ENCODE measurements around the gene CELF2.

CELF2 gene

GRCh38 chr10:11194859-11195586 lies 177.4 kb downstream of the CELF2 start:
- no peak for DNase-seq (ENCODE audit: low spot score)

- DNase-seq (ENCODE audit: low spot score): no peak
Observed at GRCh38 chr10:11195623-11196022, 178.0 kb downstream of the CELF2 start.

- DNase-seq (ENCODE audit: low spot score): no peak
Observed at GRCh38 chr10:11197266-11197712, 179.6 kb downstream of the CELF2 start.

- DNase-seq (ENCODE audit: low spot score): no peak
Observed at GRCh38 chr10:11197878-11198277, 180.2 kb downstream of the CELF2 start.

- DNase-seq (ENCODE audit: low spot score): no peak
Observed at GRCh38 chr10:11201911-11202310, 184.2 kb downstream of the CELF2 start.

GRCh38 chr10:11204351-11204942 lies 186.8 kb downstream of the CELF2 start:
- DNase-seq (ENCODE audit: low spot score): no peak

- DNase-seq (ENCODE audit: low spot score): no peak
Observed at GRCh38 chr10:11205030-11205772, 187.5 kb downstream of the CELF2 start.

GRCh38 chr10:11206676-11207559 lies 189.2 kb downstream of the CELF2 start:
- no peak for DNase-seq (ENCODE audit: low spot score)

GRCh38 chr10:11207560-11207844 lies 189.8 kb downstream of the CELF2 start:
- no peak for DNase-seq (ENCODE audit: low spot score)

- no peak for DNase-seq (ENCODE audit: low spot score)
Observed at GRCh38 chr10:11208243-11208642, 190.6 kb downstream of the CELF2 start.

GRCh38 chr10:11208908-11209829 lies 191.5 kb downstream of the CELF2 start:
- peak; percentile 31 for DNase-seq (ENCODE audit: low spot score)

- DNase-seq (ENCODE audit: low spot score): no peak
Observed at GRCh38 chr10:11209830-11210181, 192.1 kb downstream of the CELF2 start.

GRCh38 chr10:11210211-11210922 lies 192.7 kb downstream of the CELF2 start:
- no peak for DNase-seq (ENCODE audit: low spot score)

GRCh38 chr10:11212288-11213085 lies 194.8 kb downstream of the CELF2 start:
- no peak for DNase-seq (ENCODE audit: low spot score)

GRCh38 chr10:11213137-11213536 lies 195.5 kb downstream of the CELF2 start:
- DNase-seq (ENCODE audit: low spot score): no peak

GRCh38 chr10:11214407-11214806 lies 196.7 kb downstream of the CELF2 start:
- no peak for DNase-seq (ENCODE audit: low spot score)

- DNase-seq (ENCODE audit: low spot score): no peak
Observed at GRCh38 chr10:11215471-11215870, 197.8 kb downstream of the CELF2 start.

GRCh38 chr10:11217521-11217920 lies 199.8 kb downstream of the CELF2 start:
- no peak for DNase-seq (ENCODE audit: low spot score)

- no peak for DNase-seq (ENCODE audit: low spot score)
Observed at GRCh38 chr10:11218395-11218794, 200.7 kb downstream of the CELF2 start.
